Upper lobe of right lung (tissue), 1 donor: ENCODE measurements around the gene B4GALT7. TPM values are rescaled to one million over a fixed set of nuclear protein-coding genes. Genes with fewer than 3 reads are reported as not detected.

Experiments used
- ATAC-seq: fragments of 200-7000 bp; cut with Tn5 transposase; one replicate; pipeline ENCODE4 v1.9.1; 2020; ENCODE audit warnings: mild to moderate bottlenecking, moderate library complexity
- DNase-seq: peaks from one replicate; pipeline ENCODE4 v3.0.0-alpha.2; 2020
- H3K27ac ChIP-seq: fragments of 200-600 bp; one replicate; pipeline ENCODE4 v1.8.0; 2022
- H3K27me3 ChIP-seq: fragments of 200-600 bp; one replicate; pipeline ENCODE4 v1.8.0; 2022; ENCODE audit warnings: mild to moderate bottlenecking
- H3K36me3 ChIP-seq: fragments of 200-600 bp; one replicate; pipeline ENCODE4 v1.8.0; 2022
- H3K4me1 ChIP-seq: fragments of 200-600 bp; one replicate; pipeline ENCODE4 v1.8.0; 2022
- H3K4me3 ChIP-seq: fragments of 200-600 bp; one replicate; pipeline ENCODE4 v1.8.0; 2022; ENCODE audit warnings: mild to moderate bottlenecking
- H3K9me3 ChIP-seq: fragments of 200-600 bp; one replicate; pipeline ENCODE4 v1.8.0; 2022
- intact Hi-C: fragments of 100-400 bp; cut with DNase I; formaldehyde crosslinking; loops from one replicate; pipeline ENCODE4 v1.11.0; 2022
- total RNA-seq: library from RNA; stranded (reverse); fragmentation: NEBNext Ultra II Directional; extraction: Animal tissue kit (Norgen Biotek cat#: 25700); gene quantifications from one replicate; pipeline ENCODE4 v1.2.1, GENCODE V29; 2021
- TF ChIP-seq, protein P1 (sequence below): fragments of 200-600 bp; IDR thresholded peaks from one replicate; pipeline ENCODE4 v1.8.0; 2022; ENCODE audit warnings: antibody characterized with exemption
- donor health status: DM: no; HTN: yes; CAD: no; lungs with severe emphysema.

Gene B4GALT7
- total RNA-seq, 1 donor from 2014 or later = 23.2 TPM

DNA sequence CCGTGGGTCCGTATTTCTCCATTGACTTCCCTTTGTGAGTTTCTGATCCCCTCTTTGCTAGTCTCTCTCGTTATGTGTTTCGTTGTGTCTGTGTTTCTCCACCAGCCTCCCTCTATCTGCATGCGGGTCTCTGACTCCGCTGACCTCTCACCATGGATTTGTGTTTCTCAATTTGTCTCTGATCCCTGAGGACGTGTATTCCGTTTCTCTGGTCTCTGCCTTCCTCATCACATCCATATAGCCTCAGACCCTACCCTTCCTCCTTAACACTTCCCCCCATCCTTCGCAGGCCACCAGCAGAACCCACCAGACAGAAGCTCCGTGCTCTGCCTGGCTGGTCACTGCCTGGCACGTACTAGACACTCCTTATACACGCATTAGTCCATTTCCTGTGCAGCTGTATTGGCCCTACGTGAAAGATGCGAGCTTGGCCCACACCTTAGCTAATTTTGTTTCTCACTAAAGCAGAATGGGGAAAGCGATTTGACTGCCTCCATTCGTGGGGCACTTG lies 631 bp downstream of the B4GALT7 start:
- peaks cover 14% of the 10 kb centered on the region for H3K36me3 ChIP-seq
- peaks cover 6% of the 10 kb centered on the region for H3K4me1 ChIP-seq
- ATAC-seq = peak; percentile 2
- peak; percentile 25 for DNase-seq
- no peaks in the 10 kb centered on the region for H3K27me3 ChIP-seq
- TF ChIP-seq, protein P1, sequence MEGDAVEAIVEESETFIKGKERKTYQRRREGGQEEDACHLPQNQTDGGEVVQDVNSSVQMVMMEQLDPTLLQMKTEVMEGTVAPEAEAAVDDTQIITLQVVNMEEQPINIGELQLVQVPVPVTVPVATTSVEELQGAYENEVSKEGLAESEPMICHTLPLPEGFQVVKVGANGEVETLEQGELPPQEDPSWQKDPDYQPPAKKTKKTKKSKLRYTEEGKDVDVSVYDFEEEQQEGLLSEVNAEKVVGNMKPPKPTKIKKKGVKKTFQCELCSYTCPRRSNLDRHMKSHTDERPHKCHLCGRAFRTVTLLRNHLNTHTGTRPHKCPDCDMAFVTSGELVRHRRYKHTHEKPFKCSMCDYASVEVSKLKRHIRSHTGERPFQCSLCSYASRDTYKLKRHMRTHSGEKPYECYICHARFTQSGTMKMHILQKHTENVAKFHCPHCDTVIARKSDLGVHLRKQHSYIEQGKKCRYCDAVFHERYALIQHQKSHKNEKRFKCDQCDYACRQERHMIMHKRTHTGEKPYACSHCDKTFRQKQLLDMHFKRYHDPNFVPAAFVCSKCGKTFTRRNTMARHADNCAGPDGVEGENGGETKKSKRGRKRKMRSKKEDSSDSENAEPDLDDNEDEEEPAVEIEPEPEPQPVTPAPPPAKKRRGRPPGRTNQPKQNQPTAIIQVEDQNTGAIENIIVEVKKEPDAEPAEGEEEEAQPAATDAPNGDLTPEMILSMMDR = no peak
- peak overlapping the region; percentile 89 for H3K27ac ChIP-seq
- peak overlapping the region; percentile 70 for H3K4me3 ChIP-seq
- H3K9me3 ChIP-seq = no peaks in the 10 kb centered on the region
- intact Hi-C loops = no loop called here

DNA sequence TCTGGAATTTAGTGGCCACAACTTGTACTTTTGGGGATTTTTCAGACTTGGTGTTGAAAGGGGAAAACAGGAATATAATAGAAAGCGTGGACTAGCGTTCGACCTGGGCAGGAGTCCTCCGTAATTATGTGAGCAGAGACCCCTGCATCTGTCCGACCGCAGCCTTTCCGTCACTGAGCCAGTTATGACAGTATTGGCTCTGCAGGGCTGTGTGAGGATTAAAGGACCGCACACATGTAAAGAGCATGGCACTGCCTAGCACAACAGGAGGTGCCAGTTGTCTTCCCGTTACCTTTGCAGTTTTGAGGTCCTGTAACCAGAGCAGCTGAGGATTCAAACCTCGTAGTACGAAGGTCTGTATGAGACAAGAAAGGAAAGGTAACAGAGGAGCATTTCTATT lies 1.2 kb downstream of the B4GALT7 start:
- intact Hi-C loops = no loop called here
- peaks cover 6% of the 10 kb centered on the region for H3K4me1 ChIP-seq
- no peak for ATAC-seq
- no peak overlapping the region for H3K27ac ChIP-seq
- TF ChIP-seq, protein P1 = no peak
- H3K27me3 ChIP-seq = no peaks in the 10 kb centered on the region
- peak; percentile 18 for DNase-seq
- H3K9me3 ChIP-seq = no peaks in the 10 kb centered on the region
- H3K4me3 ChIP-seq = peak overlapping the region; percentile 70
- H3K36me3 ChIP-seq = peaks cover 8% of the 10 kb centered on the region

DNA sequence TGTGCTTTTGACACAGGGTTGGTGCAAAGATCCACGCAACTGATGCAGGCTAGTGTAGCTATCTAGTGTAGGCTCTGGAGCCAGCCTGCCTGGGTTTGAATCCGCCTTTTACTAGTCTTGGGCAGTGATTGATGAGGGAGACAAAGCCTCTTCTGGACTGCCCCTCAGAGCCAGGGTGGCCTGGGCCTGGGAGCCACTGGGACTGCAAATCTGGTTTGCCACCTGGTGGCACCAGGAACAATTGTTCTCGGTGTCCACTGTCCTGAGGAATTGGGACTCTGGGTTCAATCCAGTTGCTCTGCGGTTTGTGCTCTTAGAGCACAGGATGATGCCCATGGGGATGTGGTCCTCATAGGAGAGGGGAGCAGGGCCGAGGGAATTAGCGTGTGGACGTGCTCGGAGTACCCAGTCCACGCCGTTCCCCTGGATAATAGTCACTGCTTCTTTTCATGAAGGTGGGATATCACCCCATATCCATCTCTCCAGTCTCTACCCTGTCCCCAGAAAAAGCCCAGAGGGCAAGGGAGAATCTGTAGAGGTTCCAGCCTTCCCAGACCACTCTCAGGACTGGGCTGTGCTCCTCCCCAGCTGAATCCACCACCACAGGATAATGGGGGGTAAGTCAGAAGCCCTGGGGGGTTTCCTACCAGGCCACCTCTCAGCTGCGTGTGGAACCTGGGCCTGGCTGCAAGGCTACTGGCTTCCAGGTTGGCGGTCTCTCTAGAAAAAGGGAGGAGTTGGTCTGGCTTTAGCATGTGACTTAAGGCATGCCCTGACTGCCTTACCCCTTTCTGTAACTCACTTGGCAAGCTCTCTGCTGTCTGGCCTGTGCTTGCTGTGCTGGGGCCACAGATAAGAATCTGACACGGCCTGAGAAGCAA lies 1.9 kb downstream of the B4GALT7 start:
- Histone ChIP-seq H3K27me3 (no peaks in the 10 kb centered on the region), H3K4me1 (peaks cover 6% of the 10 kb centered on the region), H3K27ac (no peak overlapping the region), H3K36me3 (peaks cover 1% of the 10 kb centered on the region), H3K4me3 (no peak overlapping the region), H3K9me3 (no peaks in the 10 kb centered on the region)
- DNase-seq (peak; percentile 46), ATAC-seq (no peak)
- intact Hi-C loops = no loop called here
- TF ChIP-seq, protein P1 = no peak

- intact Hi-C loops = no loop called here
- H3K9me3 ChIP-seq = no peaks in the 10 kb centered on the region
- peaks cover 6% of the 10 kb centered on the region for H3K4me1 ChIP-seq
- TF ChIP-seq, protein P1 = no peak
- no peaks in the 10 kb centered on the region for H3K36me3 ChIP-seq
- DNase-seq (no peak), ATAC-seq (no peak)
- no peak overlapping the region for H3K27ac ChIP-seq
- H3K4me3 ChIP-seq = no peak overlapping the region
- H3K27me3 ChIP-seq = no peaks in the 10 kb centered on the region
Observed at GRCh38 chr5:177602458-177602830, 2.5 kb downstream of the B4GALT7 start.

GRCh38 chr5:177603631-177604030 lies 3.7 kb downstream of the B4GALT7 start:
- intact Hi-C loops = no loop called here
- ATAC-seq (no peak), DNase-seq (no peak)
- Histone ChIP-seq H3K4me3 (no peak overlapping the region), H3K27ac (no peak overlapping the region), H3K9me3 (no peaks in the 10 kb centered on the region), H3K36me3 (no peaks in the 10 kb centered on the region), H3K27me3 (no peaks in the 10 kb centered on the region), H3K4me1 (peaks cover 6% of the 10 kb centered on the region)
- TF ChIP-seq, protein P1 = no peak
